GM21576 (cell line): ENCODE data around the gene HIKESHI.
"Not testable (repeated sequence)": the region's sequence is repeated elsewhere in the genome, so short reads cannot be mapped to it uniquely, and the experiment has no call there.

Experiments
- ATAC-seq: cut with Tn5 transposase; IDR thresholded peaks from one replicate; pipeline ENCODE4 v1.9.1; 2021; ENCODE audit warnings: mild to moderate bottlenecking, moderate library complexity; ENCODE audit not compliant: unreplicated experiment

The HIKESHI gene

DNA sequence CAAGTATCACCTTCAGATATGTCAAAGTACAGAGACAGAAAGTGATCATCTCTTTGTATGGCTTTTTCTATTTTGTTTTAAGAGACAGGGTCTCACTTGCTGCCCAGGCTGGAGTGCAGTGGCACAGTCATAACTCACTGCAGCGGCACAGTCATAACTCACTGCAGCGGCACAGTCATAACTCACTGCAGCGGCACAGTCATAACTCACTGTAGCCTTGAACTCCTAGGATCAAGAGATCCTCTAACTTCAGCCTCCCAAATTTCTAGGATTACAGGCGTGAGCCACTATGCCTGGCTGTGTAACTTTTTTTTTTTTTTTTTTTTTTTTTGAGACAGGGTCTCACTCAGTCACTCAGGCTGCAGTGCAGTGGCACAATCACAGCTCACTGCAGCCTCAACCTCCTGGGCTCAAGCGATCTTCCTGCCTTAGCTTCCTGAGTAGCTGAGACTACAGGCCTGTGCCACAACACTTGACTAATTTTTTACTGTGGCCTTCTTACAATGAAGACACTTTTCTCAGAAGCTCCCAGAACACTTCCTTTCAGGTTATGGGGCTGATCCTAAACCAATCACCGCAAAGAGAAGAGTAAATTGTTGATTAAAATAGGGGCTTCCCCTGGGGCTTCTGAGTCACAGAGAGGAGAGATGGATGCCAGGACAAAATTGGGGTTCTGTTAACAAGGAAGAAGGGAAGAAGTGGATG, 9.0 kb upstream of the HIKESHI start:
- peak; percentile 38 for ATAC-seq

GRCh38 chr11:86294026-86294425, 8.0 kb upstream of the HIKESHI start:
- no peak for ATAC-seq

DNA sequence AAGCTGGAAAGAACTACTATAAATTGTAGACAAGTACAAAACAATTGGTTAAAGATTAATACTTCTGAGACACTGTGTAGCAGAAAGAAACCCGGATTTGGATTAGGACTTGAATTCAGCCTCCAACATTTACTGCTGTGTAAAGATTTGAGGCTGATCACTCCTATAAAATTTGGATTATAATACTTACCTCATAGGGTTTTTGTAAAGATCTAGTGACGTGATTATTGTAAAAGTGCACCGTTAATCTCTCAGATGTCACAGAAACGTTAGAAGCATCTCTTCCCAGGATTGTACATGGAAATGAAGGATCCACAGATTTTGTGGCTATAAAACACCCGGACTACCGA, 323 bp upstream of the HIKESHI start:
- peak; percentile 1 for ATAC-seq

- no peak for ATAC-seq
Observed at GRCh38 chr11:86303257-86303656, 1.2 kb downstream of the HIKESHI start.

DNA sequence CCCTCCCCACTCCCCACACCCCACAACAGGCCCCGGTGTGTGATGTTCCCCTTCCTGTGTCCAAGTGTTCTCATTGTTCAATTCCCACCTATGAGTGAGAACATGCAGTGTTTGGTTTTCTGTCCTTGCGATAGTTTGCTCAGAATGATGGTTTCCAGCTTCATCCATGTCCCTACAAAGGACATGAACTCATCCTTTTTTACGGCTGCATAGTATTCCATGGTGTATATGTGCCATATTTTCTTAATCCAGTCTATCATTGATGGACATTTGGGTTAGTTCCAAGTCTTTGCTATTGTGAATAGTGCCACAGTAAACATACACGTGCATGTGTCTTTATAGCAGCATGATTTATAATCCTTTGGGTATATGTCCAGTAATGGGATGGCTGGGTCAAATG, 6.7 kb downstream of the HIKESHI start:
- ATAC-seq: not testable (repeated sequence)

DNA sequence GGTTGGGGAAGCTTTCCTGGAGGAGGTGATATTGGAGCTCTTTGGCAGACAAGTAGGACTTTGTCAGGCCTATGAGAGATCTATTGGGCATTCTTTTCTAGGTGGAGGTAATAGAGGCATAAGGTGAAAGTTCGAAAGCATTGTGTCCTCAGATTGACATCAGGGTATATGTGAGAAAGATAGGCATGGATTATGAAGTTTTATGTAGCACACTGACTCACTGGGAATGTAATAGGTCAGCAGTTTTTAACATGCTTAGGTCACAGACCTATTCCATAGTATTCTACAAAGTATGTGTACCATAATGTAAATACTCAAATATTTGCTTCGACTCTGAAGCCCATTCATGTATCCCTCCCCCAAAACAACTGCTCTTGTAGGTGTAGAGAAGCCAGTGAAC, 11.8 kb downstream of the HIKESHI start:
- ATAC-seq: no peak

DNA sequence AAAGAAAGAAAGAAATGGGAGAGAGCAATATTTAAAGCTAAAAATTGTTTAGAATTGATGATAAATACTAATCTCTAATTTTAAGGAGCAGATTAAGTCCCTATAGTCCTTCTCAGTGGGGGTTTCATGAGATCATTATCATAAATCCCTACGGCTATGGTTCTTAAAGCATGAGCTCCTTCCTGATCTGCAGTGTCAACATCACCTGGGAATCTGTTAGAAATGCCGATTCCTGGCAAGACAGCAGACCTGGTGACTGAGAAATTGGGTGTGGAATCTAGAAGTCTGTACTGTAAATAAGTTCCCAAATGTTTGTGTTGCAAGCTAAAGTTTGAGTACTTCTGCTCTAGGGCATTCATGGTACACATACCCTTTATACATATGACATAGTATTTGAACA, 12.6 kb downstream of the HIKESHI start:
- ATAC-seq: no peak

DNA sequence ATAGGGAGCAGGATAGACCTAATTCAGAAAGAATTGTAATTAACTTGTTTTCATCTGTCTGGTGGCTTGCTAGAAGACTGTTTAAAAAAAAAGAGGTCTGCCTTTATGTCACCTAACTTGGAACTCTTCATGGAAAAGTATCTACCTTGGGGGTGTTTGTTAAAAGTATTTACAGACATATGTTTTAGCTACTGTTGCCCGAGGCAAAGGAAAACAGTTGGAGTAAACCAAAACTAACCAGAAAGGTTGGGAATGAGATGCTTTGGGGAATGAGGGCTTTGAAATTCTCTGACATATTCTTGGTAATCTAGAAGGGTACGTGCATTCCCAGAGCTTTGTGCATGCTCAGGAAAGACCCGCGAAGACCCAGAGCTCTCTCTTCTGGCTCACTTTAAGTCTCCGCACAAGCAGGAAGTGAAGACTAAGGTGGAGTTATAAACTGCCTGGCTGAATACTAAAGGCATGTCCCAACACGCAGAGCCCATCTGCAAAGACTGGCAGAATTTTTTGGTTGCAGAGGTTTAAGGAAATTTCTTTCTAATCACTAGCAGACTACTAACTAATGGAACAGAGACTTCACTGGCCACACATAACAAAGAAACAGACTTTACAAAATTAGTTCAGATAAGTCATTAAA, 33.2 kb downstream of the HIKESHI start:
- ATAC-seq: no peak

GRCh38 chr11:86337227-86337626, 35.2 kb downstream of the HIKESHI start:
- ATAC-seq: no peak

GRCh38 chr11:86341382-86341781, 39.3 kb downstream of the HIKESHI start:
- ATAC-seq: no peak

DNA sequence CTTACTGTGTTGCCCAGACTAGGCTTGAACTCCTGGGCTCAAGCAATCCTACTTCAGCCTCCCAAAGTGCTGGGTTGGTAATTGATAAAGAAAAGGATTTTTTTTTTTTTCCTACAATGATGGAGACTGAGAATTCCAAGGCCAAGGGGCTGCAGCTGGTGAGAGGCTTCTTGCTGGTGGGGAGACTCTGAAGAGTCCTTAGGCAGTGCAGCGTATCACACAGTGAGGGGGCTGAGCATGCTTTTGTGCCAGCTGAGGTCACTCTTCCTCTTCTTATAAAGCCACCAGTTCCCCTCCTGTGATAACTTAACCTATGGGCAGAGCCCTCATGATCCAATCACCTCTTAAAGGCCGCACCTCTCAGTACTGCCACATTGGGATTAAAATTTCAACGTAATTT, 44.5 kb downstream of the HIKESHI start:
- ATAC-seq: no peak

- ATAC-seq: no peak
Observed at GRCh38 chr11:86355256-86355655, 53.2 kb downstream of the HIKESHI start.

- not testable (repeated sequence) for ATAC-seq
Observed at GRCh38 chr11:86357412-86357811, 55.4 kb downstream of the HIKESHI start.

GRCh38 chr11:86358720-86359119, 56.7 kb downstream of the HIKESHI start:
- ATAC-seq: no peak

- ATAC-seq: no peak
Observed at GRCh38 chr11:86360775-86361395, 58.8 kb downstream of the HIKESHI start.

GRCh38 chr11:86363424-86363823, 61.4 kb downstream of the HIKESHI start:
- no peak for ATAC-seq

- no peak for ATAC-seq
Observed at GRCh38 chr11:86365546-86365945, 63.5 kb downstream of the HIKESHI start.

GRCh38 chr11:86369668-86370067, 67.6 kb downstream of the HIKESHI start:
- ATAC-seq: no peak

- ATAC-seq: no peak
Observed at GRCh38 chr11:86370171-86370570, 68.1 kb downstream of the HIKESHI start.

- no peak for ATAC-seq
Observed at GRCh38 chr11:86370922-86371594, 69.0 kb downstream of the HIKESHI start.

- no peak for ATAC-seq
Observed at GRCh38 chr11:86372041-86372440, 70.0 kb downstream of the HIKESHI start.

DNA sequence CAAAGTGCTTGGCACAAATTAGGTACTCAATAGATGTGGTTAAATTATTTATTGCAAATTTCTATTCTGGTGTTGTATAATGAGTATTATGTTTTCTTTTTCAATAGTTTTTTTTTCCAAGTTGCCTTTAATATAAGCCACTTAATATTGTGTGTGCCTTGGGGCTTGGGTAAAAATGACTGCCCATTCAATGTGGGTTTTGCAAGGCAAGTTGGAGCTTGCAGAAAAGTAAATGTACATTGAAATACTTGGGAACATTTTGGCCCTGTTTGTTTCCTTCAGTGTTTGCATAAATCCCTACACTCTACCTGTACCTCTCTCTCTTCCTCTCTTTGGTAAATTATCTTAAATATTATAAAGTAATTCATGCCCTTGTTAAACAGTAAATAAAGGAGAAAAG, 70.5 kb downstream of the HIKESHI start:
- ATAC-seq: no peak
